GM21447 (cell line): Measurements from ENCODE around the gene AHRR.
"Not testable (repeated sequence)": the region's sequence is repeated elsewhere in the genome, so short reads cannot be mapped to it uniquely, and the experiment has no call there.

Experiments used
- ATAC-seq: cut with Tn5 transposase; IDR thresholded peaks from one replicate; pipeline ENCODE4 v1.9.1; 2021; ENCODE audit not compliant: unreplicated experiment

AHRR gene

GRCh38 chr5:375921-376798 lies 54.6 kb downstream of the AHRR start:
- no peak for ATAC-seq

DNA sequence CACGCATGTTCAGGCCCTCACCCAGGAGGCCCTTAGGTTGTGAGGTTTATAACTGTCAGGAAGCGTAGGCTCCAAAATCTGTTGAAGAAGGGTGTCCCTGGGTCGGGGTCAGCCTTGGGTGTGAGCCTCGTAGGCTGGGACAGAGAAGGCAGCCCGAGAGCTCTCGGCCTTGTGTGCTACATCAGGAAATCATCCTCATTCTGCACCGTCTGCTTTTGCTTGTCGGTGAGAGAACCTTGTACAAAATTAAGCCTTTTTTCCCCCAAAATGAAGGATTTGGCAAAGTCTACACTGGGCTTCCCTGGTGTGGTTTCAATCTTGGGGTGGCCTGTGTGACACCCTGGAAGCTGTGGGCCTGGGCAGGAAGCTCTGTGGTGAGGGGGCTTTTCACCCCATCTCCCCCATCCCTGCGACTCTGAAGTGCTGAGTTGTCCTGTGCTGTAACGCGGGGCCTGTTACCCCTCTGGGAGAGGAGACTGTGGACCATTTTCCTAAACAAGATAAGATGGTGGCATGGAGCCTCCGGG lies 55.3 kb downstream of the AHRR start:
- no peak for ATAC-seq

DNA sequence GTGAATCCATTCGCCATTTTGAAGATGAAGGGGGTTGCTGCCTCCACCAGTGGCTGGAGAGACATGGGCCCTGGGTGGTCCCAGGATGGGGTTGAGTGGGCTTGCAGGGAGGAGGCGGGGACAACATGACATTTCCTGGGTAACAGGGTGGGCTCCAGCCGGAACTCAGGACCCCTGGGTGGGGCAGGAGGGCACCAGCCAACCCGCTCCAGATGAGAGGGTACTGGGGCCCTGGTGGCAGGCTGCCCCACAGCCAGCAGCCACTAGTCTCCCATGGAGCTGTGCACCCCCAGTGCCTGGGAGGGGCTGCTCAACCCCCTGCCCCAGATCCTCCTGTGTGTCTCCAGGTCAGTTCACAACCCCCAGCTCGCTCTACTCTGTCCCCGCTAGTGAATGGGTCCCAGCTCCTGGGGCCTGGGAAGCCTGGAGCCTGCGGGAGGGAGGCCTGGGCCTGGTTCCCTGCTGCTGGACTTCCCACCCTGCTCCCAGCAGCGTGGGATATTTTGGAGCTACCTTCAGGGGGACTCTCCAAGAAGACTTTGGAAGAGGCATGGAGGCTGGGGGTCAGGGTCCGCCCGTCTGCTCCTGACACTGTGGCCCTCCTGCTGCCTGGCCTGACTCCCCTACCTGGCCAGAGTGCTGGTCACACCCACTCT lies 55.9 kb downstream of the AHRR start:
- no peak for ATAC-seq

DNA sequence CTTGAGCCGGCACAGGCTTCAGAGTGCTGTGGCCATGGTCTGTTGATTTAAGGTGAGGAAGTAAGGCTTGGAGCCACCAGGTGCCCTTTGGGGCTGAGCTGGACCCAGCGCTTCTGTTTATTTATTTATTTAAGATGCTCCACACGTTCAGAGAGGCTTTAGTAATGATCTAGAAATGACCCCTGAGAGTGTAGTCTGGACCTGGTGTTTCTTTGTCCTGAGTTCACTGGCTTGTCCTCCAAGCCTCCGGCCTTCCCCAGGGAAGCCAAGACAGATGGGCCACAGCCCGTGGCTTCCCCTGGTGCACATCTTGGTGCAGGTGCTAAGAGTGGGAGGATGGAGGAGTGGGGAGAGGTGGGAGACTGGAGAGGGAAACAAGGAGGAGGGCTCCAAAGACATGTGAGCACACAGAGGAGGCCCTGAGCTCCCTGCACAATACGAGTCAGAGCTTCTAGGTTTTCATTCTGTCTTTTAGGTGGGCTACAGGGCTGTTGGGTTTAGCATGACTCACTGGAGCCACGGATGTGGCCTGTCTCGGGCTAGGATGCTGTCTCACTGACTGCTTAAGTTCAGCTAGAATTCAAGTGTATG lies 56.9 kb downstream of the AHRR start:
- no peak for ATAC-seq

DNA sequence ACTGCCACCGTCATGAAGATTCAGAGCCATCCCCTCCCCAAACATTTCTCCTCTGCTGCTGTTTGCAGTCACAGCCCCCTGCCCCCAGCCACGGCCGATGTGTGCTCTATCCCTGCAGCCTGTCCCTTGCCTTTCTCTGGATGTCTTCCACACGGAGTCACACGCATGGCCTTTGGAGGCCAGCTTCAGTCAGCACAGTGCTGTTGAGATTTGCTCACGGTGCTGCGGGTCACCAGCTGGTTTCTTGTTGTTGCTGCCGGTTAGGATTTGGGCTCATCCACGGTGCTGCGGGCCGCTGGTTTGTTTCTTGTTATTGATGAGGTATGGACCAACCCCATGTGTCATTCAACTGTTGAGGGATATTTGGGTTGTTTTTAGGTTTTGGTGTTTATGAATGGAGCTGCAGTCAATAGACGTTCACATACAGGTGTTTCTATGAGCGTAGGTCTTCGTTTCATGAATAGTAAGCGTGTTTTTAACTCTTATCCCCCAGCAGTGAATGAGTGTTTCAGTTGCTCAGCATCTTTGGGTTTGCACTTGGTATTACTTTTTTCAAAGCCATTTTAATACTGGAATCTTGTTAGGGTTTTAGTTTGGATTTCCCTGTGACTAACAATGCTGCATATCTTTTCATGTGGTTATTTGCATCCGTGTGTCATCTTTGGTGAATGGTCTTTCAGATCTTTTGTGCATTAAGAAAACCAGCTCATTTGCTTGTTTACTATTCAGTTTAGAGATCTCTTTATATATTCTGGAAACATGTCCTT lies 57.6 kb downstream of the AHRR start:
- no peak for ATAC-seq

- no peak for ATAC-seq
Observed at GRCh38 chr5:380701-381309, 59.3 kb downstream of the AHRR start.

- no peak for ATAC-seq
Observed at GRCh38 chr5:383066-383465, 61.6 kb downstream of the AHRR start.

DNA sequence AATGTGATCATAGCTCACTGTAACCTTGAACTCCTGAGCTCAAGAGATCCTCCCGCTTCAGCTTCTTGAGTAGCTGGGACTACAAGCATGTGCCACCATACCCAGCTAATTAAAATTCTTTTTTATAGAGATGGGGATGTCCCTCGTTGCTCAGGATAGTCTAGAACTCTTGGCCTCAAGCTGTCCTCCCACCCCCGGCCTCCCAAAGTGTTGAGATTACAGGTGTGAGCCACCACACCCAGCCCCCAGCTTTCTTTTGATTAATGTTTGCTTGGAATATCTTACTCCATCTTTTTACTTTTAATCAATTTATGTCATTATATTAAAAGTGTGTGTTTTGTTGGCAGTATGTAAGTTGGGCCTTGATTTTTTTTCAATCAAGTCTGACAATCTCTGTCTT lies 62.1 kb downstream of the AHRR start:
- no peak for ATAC-seq

- not testable (repeated sequence) for ATAC-seq
Observed at GRCh38 chr5:384576-384975, 63.1 kb downstream of the AHRR start.

- ATAC-seq: no peak
Observed at GRCh38 chr5:385321-385720, 63.8 kb downstream of the AHRR start.

DNA sequence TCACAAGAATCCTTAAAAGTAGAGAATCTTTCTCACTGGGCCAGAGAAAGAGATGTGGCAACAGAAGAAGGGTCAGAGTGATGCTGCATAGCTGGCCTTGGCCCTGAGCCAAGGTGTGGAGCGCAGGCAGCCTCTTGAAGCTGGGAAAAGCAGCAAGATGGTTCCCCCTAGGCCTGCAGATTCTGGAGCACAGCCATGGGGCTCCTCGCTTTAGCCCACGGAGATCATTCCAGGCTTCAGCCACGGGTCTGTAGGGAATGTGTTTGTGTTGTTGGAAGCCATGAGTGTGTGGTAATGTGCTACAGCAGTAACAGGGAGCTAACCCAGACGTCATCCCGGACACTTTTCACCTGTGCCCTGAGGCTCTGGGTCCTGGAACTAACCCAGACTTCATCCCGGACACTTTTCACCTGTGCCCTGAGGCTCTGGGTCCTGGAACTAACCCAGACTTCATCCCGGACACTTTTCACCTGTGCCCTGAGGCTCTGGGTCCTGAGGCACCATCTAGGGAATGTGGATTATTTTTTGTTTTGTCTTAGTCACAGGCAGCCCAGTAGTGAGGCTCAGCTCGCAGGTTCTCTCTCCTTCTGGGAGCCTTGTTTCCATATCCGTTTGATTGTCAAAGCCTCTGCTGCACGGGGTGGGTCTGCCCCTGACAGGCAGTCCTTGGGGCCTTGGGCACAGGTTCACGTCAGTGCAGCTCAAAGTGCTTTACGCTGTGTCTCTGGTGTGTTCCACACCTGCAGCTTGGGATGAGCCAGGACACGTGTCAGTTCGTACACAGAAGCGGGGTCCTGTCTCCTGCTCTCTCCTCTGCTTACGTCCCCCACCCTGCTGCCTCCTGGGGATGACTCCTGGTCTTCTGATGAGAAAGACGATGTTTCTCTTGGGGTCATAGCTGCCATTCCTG lies 65.2 kb downstream of the AHRR start:
- no peak for ATAC-seq

DNA sequence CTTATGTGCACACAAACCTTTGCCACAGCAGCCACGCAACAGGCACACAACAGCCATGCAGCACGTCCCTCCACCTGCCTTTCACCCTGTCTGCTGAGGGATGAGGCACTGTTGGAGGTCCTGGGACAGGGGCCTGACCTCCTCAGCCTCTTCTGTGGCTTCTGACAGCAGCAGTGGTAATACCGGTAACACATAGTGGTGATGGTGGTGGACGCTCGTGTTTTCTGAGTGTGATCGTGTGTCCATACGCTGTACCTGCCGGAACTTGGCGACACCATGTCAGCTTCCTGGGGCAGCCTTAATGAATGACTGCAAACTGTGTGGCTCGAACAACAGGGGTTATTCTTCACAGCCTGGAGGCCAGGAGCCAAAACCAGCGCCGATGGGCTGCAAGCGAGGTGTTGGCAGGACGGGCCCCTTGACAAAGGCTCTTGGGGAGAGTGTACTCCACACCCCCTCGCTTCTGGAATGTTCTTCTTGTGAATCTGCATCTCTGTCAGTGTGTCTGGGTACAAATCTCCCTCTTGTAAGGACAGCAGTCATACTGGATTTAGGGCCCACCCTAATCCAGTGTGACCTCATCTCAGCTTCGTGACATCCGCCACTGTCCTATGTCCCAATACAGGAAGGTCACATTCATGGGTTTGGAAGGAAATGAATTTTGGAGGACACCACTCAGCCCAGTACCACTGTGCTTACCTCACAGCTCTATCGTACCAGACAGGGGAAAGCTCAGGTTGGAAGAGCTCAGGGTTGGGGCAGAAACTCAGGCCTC lies 66.2 kb downstream of the AHRR start:
- no peak for ATAC-seq

DNA sequence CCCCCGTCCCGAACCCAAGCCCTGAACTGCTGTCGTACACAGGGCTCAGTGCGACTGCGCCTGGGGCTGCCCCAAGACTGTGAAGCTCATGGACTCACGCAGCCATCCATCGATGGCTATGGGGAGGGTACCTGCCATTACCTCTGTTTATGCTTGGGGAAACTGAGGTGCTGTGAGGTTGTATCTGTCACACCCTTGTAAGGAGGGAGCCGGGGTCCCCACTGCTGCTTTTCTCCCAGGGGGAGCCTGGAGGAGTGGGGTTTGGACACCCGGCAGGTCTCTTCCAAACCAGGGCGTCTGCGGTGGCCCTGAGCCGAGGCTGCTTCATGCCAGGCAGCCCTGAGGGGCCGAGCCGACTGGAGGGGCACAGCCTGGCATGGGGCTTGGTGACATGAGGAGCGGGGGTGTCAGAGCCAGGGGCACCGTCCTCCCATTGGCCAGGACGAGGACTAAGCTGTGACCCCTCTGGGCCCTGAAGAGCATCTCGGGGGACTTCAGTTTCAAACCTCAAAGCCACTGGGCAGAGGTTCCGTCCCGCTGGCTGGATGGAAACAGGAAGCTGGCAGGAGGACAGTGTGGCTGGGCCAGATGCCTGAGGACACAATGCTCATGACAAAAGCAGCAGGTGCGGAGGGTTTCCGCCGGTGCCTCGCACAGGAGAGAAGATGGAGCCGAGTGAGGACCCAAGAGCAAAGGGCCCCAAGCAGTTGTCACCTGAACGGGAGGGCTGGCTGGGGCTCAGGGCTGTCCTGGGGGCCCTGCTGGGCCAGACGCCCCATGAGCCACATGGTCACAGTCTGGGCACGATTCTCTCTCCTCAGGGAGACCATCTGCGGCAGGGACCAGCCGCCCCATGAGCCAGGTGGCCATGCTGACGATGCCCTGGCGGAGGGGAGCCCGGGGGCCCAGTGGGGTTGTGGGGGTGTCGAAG lies 67.0 kb downstream of the AHRR start:
- no peak for ATAC-seq

DNA sequence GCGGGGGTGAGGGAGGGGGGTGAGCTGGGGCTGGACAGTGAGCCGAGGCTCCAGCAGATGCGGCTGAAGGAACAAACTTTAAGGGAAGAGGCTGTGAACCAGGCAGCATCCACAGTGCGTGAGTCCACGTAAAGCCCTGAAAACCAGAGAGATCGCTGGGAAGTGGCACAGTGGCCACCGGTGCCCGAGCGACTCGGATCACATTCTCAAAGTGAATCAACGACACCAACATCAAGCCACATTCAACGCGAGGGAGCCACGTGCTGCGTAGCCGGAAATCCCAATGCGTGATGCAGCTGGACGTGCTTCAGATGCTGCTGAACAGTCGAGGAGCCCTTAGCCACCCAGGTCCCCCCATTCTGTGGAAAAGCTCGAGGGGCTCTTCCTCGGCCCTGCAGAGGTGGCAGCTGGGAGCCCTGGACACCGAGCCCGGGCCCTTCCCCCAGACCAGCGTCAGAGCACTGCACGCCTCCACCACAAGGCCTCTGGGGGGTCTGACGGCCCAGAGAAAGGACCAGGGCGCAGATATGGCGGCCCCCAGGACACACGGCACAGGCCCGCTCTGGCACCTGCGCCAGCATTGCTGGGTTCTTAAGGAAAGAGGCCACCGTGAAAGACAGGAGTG lies 67.8 kb downstream of the AHRR start:
- ATAC-seq: no peak

DNA sequence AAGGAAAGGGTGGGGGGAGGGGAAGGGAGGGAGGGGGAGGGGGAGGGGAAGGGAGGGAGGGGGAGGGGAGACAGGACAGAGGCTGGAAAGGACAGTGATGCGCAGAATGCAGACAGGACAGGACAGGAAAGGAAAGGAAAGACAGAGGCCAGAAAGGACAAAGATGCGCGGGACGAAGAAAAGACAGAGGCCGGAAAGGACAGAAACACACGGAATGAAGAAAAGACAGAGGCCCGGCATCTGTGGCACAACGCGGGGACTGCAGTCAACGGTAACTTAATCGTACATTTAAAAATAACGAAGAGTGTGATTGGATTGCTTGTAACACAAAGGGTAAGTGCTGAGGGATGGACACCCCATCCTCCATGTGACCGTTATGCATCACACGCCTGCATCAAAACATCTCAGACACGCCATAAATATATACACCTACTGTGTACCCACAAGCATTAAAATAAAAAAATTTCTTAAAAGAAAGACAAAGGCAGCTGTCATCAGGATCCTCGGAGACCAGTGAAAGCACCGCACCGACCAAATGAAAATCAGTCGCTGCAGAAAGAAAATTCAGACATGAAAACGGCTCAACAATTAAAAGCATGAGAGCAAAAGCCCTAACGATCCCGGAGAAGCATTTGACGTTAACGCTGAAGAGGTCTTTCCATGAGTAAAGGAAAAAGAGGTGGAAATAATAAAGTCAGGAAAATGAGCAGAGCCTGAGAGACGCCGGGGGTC lies 68.5 kb downstream of the AHRR start:
- ATAC-seq: no peak

DNA sequence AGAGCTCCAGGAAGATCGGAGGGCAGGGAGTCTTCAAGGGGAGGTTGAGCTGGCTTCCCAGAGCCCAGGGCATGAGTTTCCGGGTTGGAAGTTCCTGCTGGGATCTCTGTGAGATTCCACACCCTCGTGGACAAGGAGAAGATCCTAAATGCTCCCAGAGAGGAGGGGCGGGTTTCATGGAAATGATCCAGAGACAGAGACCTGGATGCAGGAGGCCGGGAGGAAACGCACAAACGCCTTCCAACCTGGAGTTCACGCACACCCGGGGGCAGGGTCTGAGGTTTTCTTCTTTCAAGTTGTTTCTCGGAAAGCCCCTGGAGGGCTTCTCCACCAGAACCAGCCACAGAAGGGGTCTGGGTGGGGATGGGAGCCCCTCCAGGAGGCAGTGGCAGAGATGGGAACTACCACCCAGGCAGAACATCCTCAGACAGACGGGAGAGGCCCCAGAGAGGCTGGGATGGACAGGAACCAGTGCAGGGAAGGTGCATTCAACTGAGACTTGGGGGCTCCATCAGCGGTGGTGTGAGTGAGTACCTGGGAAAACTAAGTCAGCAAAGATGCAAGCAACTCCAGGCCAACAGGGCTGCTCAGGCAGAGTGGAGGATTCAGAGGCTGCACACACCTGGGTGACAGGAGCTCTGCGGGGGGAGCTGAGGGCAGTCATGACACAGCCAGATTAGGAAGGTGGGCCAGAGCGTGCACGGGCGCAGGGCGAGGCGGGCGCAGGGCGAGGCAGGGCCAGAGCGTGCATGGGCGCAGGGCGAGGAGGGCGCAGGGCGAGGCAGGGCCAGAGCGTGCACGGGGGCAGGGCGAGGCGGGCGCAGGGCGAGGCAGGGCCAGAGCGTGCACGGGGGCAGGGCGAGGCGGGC lies 69.3 kb downstream of the AHRR start:
- ATAC-seq: no peak
